Activated CD4-positive, alpha-beta T cell treated with anti-CD3 and anti-CD28 coated beads, Interleukin-2, amount 50 U/mL, for 48 hours (primary cell): ENCODE data around the gene ALDOB.

Experiments used
- DNase-seq, 2 experiments: peaks; one replicate each; pipeline ENCODE4 v3.0.0-alpha.2; 2020

ALDOB gene

DNA sequence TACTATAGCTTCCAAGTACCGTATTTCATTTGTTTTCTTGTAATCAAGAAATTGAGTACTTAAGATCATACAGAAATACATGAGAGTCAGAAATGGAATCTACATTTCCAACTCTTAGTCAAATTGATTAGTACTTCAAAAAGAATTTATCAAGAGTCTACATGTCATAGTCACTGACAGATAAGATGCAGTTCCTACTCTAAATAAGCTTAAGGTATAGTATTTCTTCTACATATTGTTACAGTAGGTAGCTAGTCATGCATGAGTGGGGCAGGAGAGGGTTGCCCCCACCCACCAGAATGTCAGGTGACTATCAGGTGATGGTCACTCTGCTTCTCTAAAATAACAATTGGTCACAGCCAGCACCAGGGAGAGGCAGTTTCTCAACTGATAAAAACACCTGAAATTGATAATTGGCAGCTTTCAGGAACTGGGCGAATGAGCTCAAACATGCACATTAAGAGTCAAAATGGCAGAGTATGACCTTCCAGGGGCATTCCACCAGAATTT lies 53.7 kb downstream of the ALDOB start:
- no peak for DNase-seq

DNA sequence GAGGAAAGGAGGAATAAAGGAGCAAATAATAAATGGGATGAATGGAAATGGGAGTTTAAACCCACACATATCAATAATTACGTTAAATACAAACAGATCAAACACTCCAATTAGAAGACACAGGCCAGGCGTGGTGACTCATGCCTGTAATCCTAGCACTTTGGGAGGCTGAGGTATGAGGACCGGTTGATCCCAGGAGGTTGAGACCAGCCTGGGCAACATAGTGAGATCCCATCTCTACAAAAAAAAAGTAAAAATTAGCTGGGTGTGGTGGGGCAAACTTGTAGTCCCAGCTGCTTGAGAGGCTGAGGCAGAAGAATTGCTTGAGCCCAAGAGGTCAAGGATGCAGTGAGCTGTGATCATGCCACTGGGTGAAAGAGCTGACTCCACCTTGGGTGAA lies 54.5 kb downstream of the ALDOB start:
- no peak for DNase-seq

DNA sequence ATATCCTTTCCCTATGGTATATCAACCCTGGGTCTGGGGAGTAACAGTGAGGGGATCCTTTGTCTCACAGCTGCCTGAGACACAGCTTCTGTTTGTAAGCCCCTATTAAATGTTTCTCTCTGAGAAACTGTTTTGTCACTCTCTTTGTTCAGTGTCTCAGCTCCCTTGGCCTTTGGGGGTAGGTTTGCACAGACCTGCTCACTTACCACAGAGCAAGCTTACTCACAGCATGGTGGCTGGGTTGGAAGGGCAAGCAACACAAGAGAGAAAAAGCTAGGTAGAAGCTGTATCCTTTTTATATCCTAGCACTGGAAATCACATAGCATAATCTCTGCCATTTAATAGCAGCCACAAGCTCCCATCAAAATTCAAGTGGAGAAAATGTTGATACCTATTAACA lies 55.3 kb downstream of the ALDOB start:
- DNase-seq: no peak

DNA sequence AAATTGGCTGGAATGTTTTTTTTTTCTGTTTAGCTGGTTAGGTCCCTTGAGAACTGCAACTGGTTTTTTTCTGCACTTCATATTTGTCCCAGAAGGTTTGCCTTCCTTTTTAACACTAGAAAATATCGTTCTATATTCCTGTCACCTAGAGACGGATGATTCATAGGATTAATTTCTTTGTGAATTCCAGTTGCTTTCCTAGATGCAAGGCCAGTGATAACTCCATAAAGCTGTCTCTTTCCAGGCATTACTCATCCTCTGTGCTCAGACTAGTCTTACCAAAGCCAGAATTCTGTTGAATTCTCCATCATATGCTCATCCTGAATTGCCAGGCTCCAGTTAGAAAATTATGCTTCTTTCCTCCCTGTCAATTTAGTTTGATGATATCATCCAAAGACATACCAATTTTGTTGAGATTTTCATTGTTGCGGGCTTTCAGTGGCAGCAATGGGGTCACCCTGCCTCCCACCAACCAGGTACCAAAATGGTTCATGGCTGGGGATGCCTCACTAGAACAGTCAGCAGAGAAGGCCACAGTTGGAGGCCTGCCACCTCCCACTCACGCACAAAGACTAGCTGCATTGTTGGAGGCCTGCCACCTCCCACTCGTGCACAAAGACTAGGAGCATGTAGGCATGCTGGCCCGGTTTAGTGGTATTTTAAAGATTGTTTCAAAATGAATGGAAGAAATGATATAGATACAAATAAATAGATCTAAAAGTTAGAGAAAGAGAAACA lies 59.3 kb downstream of the ALDOB start:
- DNase-seq: no peak

GRCh38 chr9:101375546-101375945 lies 60.0 kb downstream of the ALDOB start:
- no peak for DNase-seq

GRCh38 chr9:101372327-101373118 lies 63.1 kb downstream of the ALDOB start:
- DNase-seq: no peak

DNA sequence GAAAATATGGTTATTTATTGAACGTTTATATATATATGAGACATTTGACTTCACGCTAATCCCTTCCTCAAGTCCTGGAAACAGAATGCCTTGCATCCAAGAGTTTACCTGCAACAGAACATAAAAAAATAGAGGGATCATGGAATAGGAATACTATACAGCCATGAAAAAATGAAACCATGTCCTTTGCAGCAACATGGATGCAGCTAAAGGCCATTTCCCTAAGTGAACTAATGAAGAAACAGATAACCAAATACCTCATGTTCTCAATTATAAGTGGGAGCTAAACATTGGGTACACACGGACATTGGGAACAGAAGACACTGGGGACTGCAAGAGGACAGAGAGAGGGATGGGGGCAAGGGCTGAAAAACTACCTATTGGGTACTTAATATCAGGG lies 63.8 kb downstream of the ALDOB start:
- DNase-seq: no peak
